Type B pancreatic cell (in vitro differentiated cells): ENCODE measurements around the gene WIPF3. TPM values are rescaled to one million over a fixed set of nuclear protein-coding genes. Genes with fewer than 3 reads are reported as not detected.

Source experiments
- DNase-seq: peaks from one replicate; pipeline ENCODE4 v3.0.0; 2021; ENCODE audit warnings: mixed read lengths; ENCODE audit not compliant: unreplicated experiment; ENCODE audit errors: extremely low spot score
- H3K27ac Mint-ChIP-seq: 2 replicates; pipeline ENCODE4 v1.8.0; 2021; ENCODE audit warnings: mild to moderate bottlenecking, mixed read lengths
- H3K27me3 Mint-ChIP-seq: 2 replicates; pipeline ENCODE4 v1.8.0; 2021; ENCODE audit warnings: mixed read lengths
- H3K36me3 Mint-ChIP-seq: 2 replicates; pipeline ENCODE4 v1.8.0; 2021; ENCODE audit warnings: mixed read lengths
- H3K4me1 Mint-ChIP-seq: one replicate; pipeline ENCODE4 v1.8.0; 2021; ENCODE audit warnings: mixed read lengths; ENCODE audit not compliant: unreplicated experiment
- H3K4me3 Mint-ChIP-seq: 2 replicates; pipeline ENCODE4 v1.8.0; 2021; ENCODE audit warnings: mild to moderate bottlenecking, mixed read lengths
- H3K9me3 Mint-ChIP-seq: 2 replicates; pipeline ENCODE4 v1.8.0; 2021; ENCODE audit warnings: mixed read lengths
- CTCF ChIP-seq: fragments of 200-600 bp; sonication (generic); conservative IDR thresholded peaks from 2 replicates; pipeline ENCODE4 v1.5.0; 2021; ENCODE audit warnings: antibody characterized with exemption, mild to moderate bottlenecking
- total RNA-seq: library from RNA; stranded (reverse); gene quantifications from 2 replicates; pipeline ENCODE4 v1.2.1, GENCODE V29; 2021; ENCODE audit warnings: low replicate concordance

The WIPF3 gene
- total RNA-seq, 1 donor from 2014 or later, result 1.7 TPM

- Mint-ChIP-seq H3K4me3 (peak overlapping the region; percentile 23), H3K4me1 (peaks cover 31% of the 10 kb centered on the region), H3K27me3 (peaks cover 3% of the 10 kb centered on the region), H3K36me3 (no peaks in the 10 kb centered on the region), H3K9me3 (peaks cover 6% of the 10 kb centered on the region), H3K27ac (no peak overlapping the region)
- DNase-seq, result no peak
- no peak for TF ChIP-seq CTCF
Measured at GRCh38 chr7:29854257-29854938, 48.1 kb downstream of the WIPF3 start.

- H3K4me3 Mint-ChIP-seq, result no peak overlapping the region
Measured at GRCh38 chr7:29857654-29858053, 51.3 kb downstream of the WIPF3 start.

GRCh38 chr7:29858191-29858951, 52.1 kb downstream of the WIPF3 start:
- peaks cover 6% of the 10 kb centered on the region for H3K27me3 Mint-ChIP-seq

More at GRCh38 chr7:29857654-29858053, 51.3 kb downstream of the WIPF3 start:
- no peak for TF ChIP-seq CTCF
- DNase-seq, result no peak
- Mint-ChIP-seq H3K27ac (no peak overlapping the region), H3K36me3 (no peaks in the 10 kb centered on the region), H3K4me1 (peaks cover 31% of the 10 kb centered on the region), H3K27me3 (peaks cover 3% of the 10 kb centered on the region), H3K9me3 (peaks cover 6% of the 10 kb centered on the region)

GRCh38 chr7:29859104-29859503, 52.8 kb downstream of the WIPF3 start:
- DNase-seq, result no peak
- Mint-ChIP-seq H3K9me3 (peaks cover 6% of the 10 kb centered on the region), H3K36me3 (no peaks in the 10 kb centered on the region), H3K27me3 (peaks cover 6% of the 10 kb centered on the region), H3K4me3 (no peak overlapping the region), H3K27ac (no peak overlapping the region), H3K4me1 (peaks cover 25% of the 10 kb centered on the region)
- no peak for TF ChIP-seq CTCF

More at GRCh38 chr7:29858191-29858951, 52.1 kb downstream of the WIPF3 start:
- Mint-ChIP-seq H3K27ac (no peak overlapping the region), H3K4me1 (peaks cover 31% of the 10 kb centered on the region), H3K9me3 (peaks cover 6% of the 10 kb centered on the region), H3K36me3 (no peaks in the 10 kb centered on the region), H3K4me3 (no peak overlapping the region)
- no peak for TF ChIP-seq CTCF
- no peak for DNase-seq

- TF ChIP-seq CTCF, result no peak
- no peak for DNase-seq
- H3K4me1 Mint-ChIP-seq, result peaks cover 20% of the 10 kb centered on the region
- H3K9me3 Mint-ChIP-seq, result peaks cover 6% of the 10 kb centered on the region
- peaks cover 6% of the 10 kb centered on the region for H3K27me3 Mint-ChIP-seq
- no peaks in the 10 kb centered on the region for H3K36me3 Mint-ChIP-seq
- no peak overlapping the region for H3K4me3 Mint-ChIP-seq
- no peak overlapping the region for H3K27ac Mint-ChIP-seq
Measured at GRCh38 chr7:29859524-29860185, 53.3 kb downstream of the WIPF3 start.
